Smooth muscle cell (in vitro differentiated cells): ENCODE measurements around the gene SLC35F5. TPM values are rescaled to one million over a fixed set of nuclear protein-coding genes. Genes with fewer than 3 reads are reported as not detected.
"Not testable (repeated sequence)": the region's sequence is repeated elsewhere in the genome, so short reads cannot be mapped to it uniquely, and the experiment has no call there.

Experiments
- DNase-seq: peaks from one replicate; lab custom pipeline; 2025; ENCODE audit not compliant: unreplicated experiment; lab: John Stamatoyannopoulos, UW
- H2AFZ ChIP-seq: fragments of 200-600 bp; sonication (generic); 2 replicates; pipeline ENCODE4 v1.6.0; 2016; ENCODE audit warnings: antibody characterized with exemption, low read depth, mild to moderate bottlenecking
- H3F3A ChIP-seq: fragments of 200-600 bp; sonication (generic); 2 replicates; pipeline ENCODE4 v1.6.0; 2017; ENCODE audit warnings: antibody characterized with exemption, low read depth
- H3K27ac ChIP-seq: fragments of 200-600 bp; sonication (generic); 2 replicates; pipeline ENCODE4 v1.5.1; 2016; ENCODE audit warnings: low read depth, mild to moderate bottlenecking
- H3K27me3 ChIP-seq: fragments of 200-600 bp; sonication (generic); 2 replicates; pipeline ENCODE4 v1.6.1; 2016; ENCODE audit warnings: low read depth, mild to moderate bottlenecking
- H3K36me3 ChIP-seq: fragments of 200-600 bp; sonication (generic); 2 replicates; pipeline ENCODE4 v1.5.1; 2016; ENCODE audit warnings: low read depth
- H3K4me1 ChIP-seq: fragments of 200-600 bp; sonication (generic); 2 replicates; pipeline ENCODE4 v1.5.1; 2016; ENCODE audit warnings: low read depth
- H3K4me2 ChIP-seq: fragments of 200-600 bp; sonication (generic); 2 replicates; pipeline ENCODE4 v1.6.0; 2016; ENCODE audit warnings: mild to moderate bottlenecking
- H3K4me3 ChIP-seq: fragments of 200-600 bp; sonication (generic); 2 replicates; pipeline ENCODE4 v1.5.1; 2016; ENCODE audit warnings: mild to moderate bottlenecking
- H3K79me2 ChIP-seq: fragments of 200-600 bp; sonication (generic); 2 replicates; pipeline ENCODE4 v1.6.0; 2016; ENCODE audit warnings: low read depth, mild to moderate bottlenecking
- H3K9ac ChIP-seq: fragments of 200-600 bp; sonication (generic); 2 replicates; pipeline ENCODE4 v1.6.0; 2016; ENCODE audit warnings: low read depth
- H3K9me3 ChIP-seq: fragments of 200-600 bp; sonication (generic); replicated peaks from 2 replicates; pipeline ENCODE4 v1.5.1; 2016; ENCODE audit warnings: low read depth
- H4K20me1 ChIP-seq: fragments of 200-600 bp; sonication (generic); 2 replicates; pipeline ENCODE4 v1.6.0; 2016; ENCODE audit warnings: low read depth
- WGBS: methylation state at CpG from one replicate; pipeline ENCODE4 v1.1.7; 2016; ENCODE audit warnings: low lambda C conversion rate; 5-methylcytosine and 5-hydroxymethylcytosine counted together
- polyA plus RNA-seq: library from polyadenylated mRNA; unstranded; fragments of >200 nt; fragmentation: Nextera tagmentation; extraction: Ambion mirVana; gene quantifications from 2 replicates; pipeline ENCODE4 v1.2.1, GENCODE V29; 2016
- total RNA-seq: library from RNA; depleted of rRNA; stranded (reverse); fragments of >200 nt; gene quantifications from 2 replicates; pipeline ENCODE4 v1.2.3, GENCODE V29; 2014
- TF ChIP-seq, protein P1 (sequence below): fragments of 200-600 bp; sonication (generic); IDR thresholded peaks from 2 replicates; pipeline ENCODE4 v1.5.1; 2017; ENCODE audit warnings: borderline replicate concordance, mild to moderate bottlenecking, antibody characterized with exemption; ENCODE audit not compliant: insufficient read depth, poor library complexity, severe bottlenecking

The SLC35F5 gene
- total and polyA plus RNA-seq, 2 experiments from 2014 or later = 47.8 to 83.7 TPM

DNA sequence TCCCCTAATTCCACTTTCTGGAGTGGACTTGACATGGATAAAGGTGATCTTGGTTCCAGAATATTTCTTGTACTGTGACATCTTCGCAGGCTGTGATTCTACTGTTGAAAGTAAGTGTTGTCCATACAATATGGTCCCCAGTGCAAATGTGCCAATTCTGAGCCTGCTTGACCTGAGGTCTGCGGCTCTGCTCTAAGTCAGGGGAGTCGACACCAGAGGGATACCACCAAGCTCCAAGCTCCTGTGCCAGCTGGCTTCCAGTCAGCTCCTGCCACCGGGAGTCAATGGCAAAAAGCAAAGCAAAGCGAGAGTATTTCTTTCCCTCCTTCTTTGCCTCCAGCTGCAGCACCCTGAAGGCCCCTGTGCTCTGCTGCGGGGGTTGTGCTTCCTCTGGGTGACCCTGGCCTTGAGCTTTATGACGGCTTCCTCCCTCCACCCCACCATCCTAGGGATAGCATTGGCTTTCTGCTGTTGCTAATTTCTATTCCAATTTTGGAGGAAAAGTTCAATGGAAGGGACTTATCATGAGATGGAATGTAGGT, 50.4 kb downstream of the SLC35F5 start:
- no peaks in the 10 kb centered on the region for H3K36me3 ChIP-seq
- no peak overlapping the region for H2AFZ ChIP-seq
- H3F3A ChIP-seq = no peaks in the 10 kb centered on the region
- H3K4me1 ChIP-seq = no peaks in the 10 kb centered on the region
- no peaks in the 10 kb centered on the region for H3K9me3 ChIP-seq
- no peaks in the 10 kb centered on the region for H3K79me2 ChIP-seq
- H4K20me1 ChIP-seq = no peaks in the 10 kb centered on the region
- H3K9ac ChIP-seq = no peak overlapping the region
- no peak overlapping the region for H3K4me3 ChIP-seq
- H3K4me2 ChIP-seq = no peak overlapping the region
- H3K27me3 ChIP-seq = no peaks in the 10 kb centered on the region
- no peak overlapping the region for H3K27ac ChIP-seq
- TF ChIP-seq, protein P1, sequence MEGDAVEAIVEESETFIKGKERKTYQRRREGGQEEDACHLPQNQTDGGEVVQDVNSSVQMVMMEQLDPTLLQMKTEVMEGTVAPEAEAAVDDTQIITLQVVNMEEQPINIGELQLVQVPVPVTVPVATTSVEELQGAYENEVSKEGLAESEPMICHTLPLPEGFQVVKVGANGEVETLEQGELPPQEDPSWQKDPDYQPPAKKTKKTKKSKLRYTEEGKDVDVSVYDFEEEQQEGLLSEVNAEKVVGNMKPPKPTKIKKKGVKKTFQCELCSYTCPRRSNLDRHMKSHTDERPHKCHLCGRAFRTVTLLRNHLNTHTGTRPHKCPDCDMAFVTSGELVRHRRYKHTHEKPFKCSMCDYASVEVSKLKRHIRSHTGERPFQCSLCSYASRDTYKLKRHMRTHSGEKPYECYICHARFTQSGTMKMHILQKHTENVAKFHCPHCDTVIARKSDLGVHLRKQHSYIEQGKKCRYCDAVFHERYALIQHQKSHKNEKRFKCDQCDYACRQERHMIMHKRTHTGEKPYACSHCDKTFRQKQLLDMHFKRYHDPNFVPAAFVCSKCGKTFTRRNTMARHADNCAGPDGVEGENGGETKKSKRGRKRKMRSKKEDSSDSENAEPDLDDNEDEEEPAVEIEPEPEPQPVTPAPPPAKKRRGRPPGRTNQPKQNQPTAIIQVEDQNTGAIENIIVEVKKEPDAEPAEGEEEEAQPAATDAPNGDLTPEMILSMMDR = no peak
- 98% methylated on average over 7 of the region's 7 CpGs for WGBS
- DNase-seq = no peak

DNA sequence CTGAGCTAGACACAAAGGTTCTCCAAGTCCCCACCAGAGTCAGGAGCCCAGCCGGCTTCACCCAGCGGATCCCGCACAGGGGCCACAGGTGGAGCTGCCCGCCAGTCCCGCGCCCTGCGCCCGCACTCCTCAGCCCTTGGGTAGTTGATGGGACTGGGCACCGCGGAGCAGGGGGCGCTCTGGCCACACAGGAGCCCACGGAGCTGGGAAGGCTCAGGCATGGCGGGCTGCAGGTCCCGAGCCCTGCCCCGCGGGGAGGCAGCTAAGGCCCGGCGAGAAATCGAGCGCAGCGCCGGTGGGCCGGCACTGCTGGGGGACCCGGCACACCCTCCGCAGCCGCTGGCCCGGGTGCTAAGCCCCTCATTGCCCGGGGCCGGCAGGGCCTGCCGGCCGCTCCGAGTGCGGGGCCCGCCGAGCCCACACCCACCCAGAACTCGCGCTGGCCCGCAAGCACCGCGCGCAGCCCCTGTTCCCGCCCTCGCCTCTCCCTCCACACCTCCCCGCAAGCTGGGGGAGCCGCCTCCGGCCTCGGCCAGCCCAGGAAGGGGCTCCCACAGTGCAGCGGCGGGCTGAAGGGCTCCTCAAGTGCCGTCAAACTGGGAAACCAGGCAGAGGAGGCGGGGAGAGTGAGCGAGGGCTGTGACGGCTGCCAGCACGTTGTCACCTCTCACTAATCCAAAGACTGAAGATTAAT, 52.0 kb downstream of the SLC35F5 start:
- not testable (repeated sequence) for H3K4me1 ChIP-seq, H3K79me2 ChIP-seq, DNase-seq, H3K27me3 ChIP-seq, H3K27ac ChIP-seq, H3K4me2 ChIP-seq, H4K20me1 ChIP-seq, H3F3A ChIP-seq, H3K36me3 ChIP-seq, H2AFZ ChIP-seq, H3K9me3 ChIP-seq, H3K9ac ChIP-seq, H3K4me3 ChIP-seq
- 95% methylated on average over 38 of the region's 54 CpGs for WGBS

- H3K27ac ChIP-seq = no peak overlapping the region
- 93% methylated on average over 25 of the region's 25 CpGs for WGBS
Observed at GRCh38 chr2:113703386-113704299, 52.8 kb downstream of the SLC35F5 start.

More at GRCh38 chr2:113703386-113704299, 52.8 kb downstream of the SLC35F5 start:
- H3F3A ChIP-seq = no peaks in the 10 kb centered on the region
- H3K36me3 ChIP-seq = no peaks in the 10 kb centered on the region
- H3K9me3 ChIP-seq = no peaks in the 10 kb centered on the region
- H2AFZ ChIP-seq = no peak overlapping the region
- H3K9ac ChIP-seq = no peak overlapping the region
- H3K4me1 ChIP-seq = no peaks in the 10 kb centered on the region
- DNase-seq = no peak
- no peak overlapping the region for H3K4me2 ChIP-seq
- H3K27me3 ChIP-seq = no peaks in the 10 kb centered on the region
- H3K79me2 ChIP-seq = no peaks in the 10 kb centered on the region
- TF ChIP-seq, protein P1 = no peak
- H3K4me3 ChIP-seq = no peak overlapping the region
- H4K20me1 ChIP-seq = no peaks in the 10 kb centered on the region
